Measurements from ENCODE around the gene KAZN.

KAZN gene

GRCh38 chr1:15103906-15104305 is 505.4 kb downstream of the KAZN start:
- TF ChIP-seq EGR1 (IDR thresholded peaks at IDR 0.05): no peak
- TF ChIP-seq, protein P1, sequence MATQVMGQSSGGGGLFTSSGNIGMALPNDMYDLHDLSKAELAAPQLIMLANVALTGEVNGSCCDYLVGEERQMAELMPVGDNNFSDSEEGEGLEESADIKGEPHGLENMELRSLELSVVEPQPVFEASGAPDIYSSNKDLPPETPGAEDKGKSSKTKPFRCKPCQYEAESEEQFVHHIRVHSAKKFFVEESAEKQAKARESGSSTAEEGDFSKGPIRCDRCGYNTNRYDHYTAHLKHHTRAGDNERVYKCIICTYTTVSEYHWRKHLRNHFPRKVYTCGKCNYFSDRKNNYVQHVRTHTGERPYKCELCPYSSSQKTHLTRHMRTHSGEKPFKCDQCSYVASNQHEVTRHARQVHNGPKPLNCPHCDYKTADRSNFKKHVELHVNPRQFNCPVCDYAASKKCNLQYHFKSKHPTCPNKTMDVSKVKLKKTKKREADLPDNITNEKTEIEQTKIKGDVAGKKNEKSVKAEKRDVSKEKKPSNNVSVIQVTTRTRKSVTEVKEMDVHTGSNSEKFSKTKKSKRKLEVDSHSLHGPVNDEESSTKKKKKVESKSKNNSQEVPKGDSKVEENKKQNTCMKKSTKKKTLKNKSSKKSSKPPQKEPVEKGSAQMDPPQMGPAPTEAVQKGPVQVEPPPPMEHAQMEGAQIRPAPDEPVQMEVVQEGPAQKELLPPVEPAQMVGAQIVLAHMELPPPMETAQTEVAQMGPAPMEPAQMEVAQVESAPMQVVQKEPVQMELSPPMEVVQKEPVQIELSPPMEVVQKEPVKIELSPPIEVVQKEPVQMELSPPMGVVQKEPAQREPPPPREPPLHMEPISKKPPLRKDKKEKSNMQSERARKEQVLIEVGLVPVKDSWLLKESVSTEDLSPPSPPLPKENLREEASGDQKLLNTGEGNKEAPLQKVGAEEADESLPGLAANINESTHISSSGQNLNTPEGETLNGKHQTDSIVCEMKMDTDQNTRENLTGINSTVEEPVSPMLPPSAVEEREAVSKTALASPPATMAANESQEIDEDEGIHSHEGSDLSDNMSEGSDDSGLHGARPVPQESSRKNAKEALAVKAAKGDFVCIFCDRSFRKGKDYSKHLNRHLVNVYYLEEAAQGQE (IDR thresholded peaks at IDR 0.05; ENCODE audit: low read depth): no peak
- no peak for TF ChIP-seq YY1 (IDR thresholded peaks at IDR 0.05; ENCODE audit: low read depth)
- TF ChIP-seq TAF1 (IDR thresholded peaks at IDR 0.05; ENCODE audit: low read depth): no peak
- TF ChIP-seq TEAD4 (IDR thresholded peaks at IDR 0.05): no peak
- TF ChIP-seq MAX (IDR thresholded peaks at IDR 0.05): no peak
- no peak for TF ChIP-seq FOXM1 (IDR thresholded peaks at IDR 0.05; ENCODE audit: borderline replicate concordance, low read depth)
- no peak for TF ChIP-seq USF1 (IDR thresholded peaks at IDR 0.05)
- no peak for TF ChIP-seq ZBTB7A (IDR thresholded peaks at IDR 0.05; ENCODE audit: low read depth)
- no peak for TF ChIP-seq EP300 (IDR thresholded peaks at IDR 0.05; ENCODE audit: borderline replicate concordance)
- TF ChIP-seq CEBPB (IDR thresholded peaks at IDR 0.05): no peak
- TF ChIP-seq TCF12 (IDR thresholded peaks at IDR 0.05; ENCODE audit: low read depth): no peak
- TF ChIP-seq RAD21 (IDR thresholded peaks at IDR 0.05; ENCODE audit: low read depth): no peak

DNA sequence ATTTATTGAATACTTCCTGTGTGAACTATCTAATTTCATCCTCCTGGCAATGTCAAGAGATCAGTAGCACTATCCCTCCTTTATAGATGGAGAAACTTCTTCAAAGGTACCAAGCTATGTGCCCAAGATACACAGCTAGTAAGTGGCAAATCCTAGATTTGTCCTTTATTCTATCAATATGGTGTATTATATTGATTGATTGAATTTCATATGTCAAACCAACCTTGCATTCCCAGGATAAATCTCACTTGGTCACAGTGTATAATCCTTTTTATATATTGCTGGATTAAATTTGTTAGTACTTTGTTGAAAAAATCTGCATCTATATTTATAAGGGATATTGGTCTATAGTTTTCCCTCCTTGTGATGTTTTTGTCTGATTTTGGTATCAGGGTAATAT is 506.3 kb downstream of the KAZN start:
- TF ChIP-seq TEAD4 (IDR thresholded peaks at IDR 0.05) (no peak), CEBPB (IDR thresholded peaks at IDR 0.05) (no peak), EGR1 (IDR thresholded peaks at IDR 0.05) (no peak), EP300 (IDR thresholded peaks at IDR 0.05; ENCODE audit: borderline replicate concordance) (no peak), MAX (IDR thresholded peaks at IDR 0.05) (no peak), ZBTB7A (IDR thresholded peaks at IDR 0.05; ENCODE audit: low read depth) (no peak), CREB1 (IDR thresholded peaks at IDR 0.05; ENCODE audit: low read depth) (no peak), YY1 (IDR thresholded peaks at IDR 0.05; ENCODE audit: low read depth) (no peak)

DNA sequence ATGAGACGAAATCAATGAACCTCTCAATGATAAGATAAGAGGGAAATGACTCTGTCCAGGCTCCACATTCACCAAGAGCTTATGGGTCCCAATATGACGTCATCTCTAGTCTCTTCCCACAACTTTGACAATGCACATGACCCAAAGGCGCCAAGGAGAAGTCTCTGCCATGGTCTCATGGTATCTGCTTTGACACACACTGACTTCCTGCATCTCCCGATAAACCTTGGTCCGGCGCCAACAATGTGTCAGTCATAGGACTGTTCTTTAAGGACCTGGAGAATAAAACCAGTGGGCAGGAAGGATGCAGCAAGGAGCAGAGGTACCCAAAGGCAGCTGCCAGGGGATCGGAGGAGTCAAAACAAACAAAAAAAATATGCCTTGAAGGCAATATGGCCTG is 508.1 kb downstream of the KAZN start:
- TF ChIP-seq, protein P1 (IDR thresholded peaks at IDR 0.05; ENCODE audit: low read depth): no peak
- TF ChIP-seq MAX (IDR thresholded peaks at IDR 0.05) (no peak), TCF12 (IDR thresholded peaks at IDR 0.05; ENCODE audit: low read depth) (no peak), CEBPB (IDR thresholded peaks at IDR 0.05) (no peak), FOXM1 (IDR thresholded peaks at IDR 0.05; ENCODE audit: borderline replicate concordance, low read depth) (no peak), NFIC (IDR thresholded peaks at IDR 0.05) (0 out of 2 replicates have a peak, but pooled peaks have one; percentile 34)

DNA sequence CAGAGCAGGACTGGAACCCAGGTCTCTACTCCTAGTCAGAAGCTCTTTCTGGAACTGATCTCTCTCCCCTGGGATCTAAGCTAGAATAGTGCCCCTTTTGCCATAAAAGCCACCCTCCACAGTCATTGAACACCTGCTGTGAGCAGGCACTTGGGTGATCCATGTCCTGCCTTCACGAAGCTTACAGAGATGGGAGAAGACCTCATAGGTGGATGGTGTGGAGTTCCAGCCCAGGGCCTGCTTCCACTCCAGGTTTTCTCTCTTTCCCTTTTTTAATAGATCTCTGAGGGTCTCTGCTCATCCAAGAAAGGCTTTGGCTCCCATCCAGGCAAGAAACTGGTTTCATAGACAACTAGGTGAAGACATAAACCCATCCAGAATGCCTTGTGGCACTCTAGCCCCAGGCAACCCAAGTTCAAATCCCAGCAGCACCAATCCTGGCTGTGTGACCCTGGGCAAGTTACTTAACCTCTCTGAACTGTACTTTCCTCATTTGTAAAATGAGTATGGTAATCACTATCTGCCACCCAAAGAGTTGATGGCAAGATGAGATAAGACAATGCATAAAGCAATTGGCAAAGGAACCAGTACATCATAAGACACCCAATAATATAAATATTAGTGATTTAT is 508.7 kb downstream of the KAZN start:
- TF ChIP-seq MAX (IDR thresholded peaks at IDR 0.05) (no peak), RAD21 (IDR thresholded peaks at IDR 0.05; ENCODE audit: low read depth) (no peak), CEBPB (IDR thresholded peaks at IDR 0.05) (no peak), EP300 (IDR thresholded peaks at IDR 0.05; ENCODE audit: borderline replicate concordance) (no peak), EGR1 (IDR thresholded peaks at IDR 0.05) (no peak), TAF1 (IDR thresholded peaks at IDR 0.05; ENCODE audit: low read depth) (no peak), ZBTB7A (IDR thresholded peaks at IDR 0.05; ENCODE audit: low read depth) (no peak), USF1 (IDR thresholded peaks at IDR 0.05) (no peak), CREB1 (IDR thresholded peaks at IDR 0.05; ENCODE audit: low read depth) (no peak)
- TF ChIP-seq, protein P1 (IDR thresholded peaks at IDR 0.05; ENCODE audit: low read depth): no peak
